RWPE2 (cell line): Measurements from ENCODE around the gene CDH4.

Experiments
- ATAC-seq: fragments of 200-7000 bp; cut with Tn5 transposase; 3 replicates; pipeline ENCODE4 v1.9.1; 2021; ENCODE audit warnings: low read depth
- DNase-seq: peaks from one replicate; pipeline ENCODE4 v3.0.0-alpha.2; 2020; ENCODE audit warnings: low spot score
- H3K27ac ChIP-seq: fragments of 450-650 bp; 2 replicates; pipeline ENCODE4 v1.5.1; 2017; ENCODE audit warnings: mild to moderate bottlenecking; ENCODE audit not compliant: poor library complexity, severe bottlenecking
- H3K27me3 ChIP-seq: fragments of 250-450 bp; sonication (Bioruptor Pico); 2 replicates; pipeline ENCODE4 v1.5.1; 2021; ENCODE audit warnings: mild to moderate bottlenecking, moderate library complexity; ENCODE audit not compliant: insufficient read depth, poor library complexity, severe bottlenecking
- H3K36me3 ChIP-seq: fragments of 250-450 bp; sonication (Bioruptor Pico); 2 replicates; pipeline ENCODE4 v1.5.1; 2020; ENCODE audit warnings: low read depth, mild to moderate bottlenecking, moderate library complexity
- H3K4me1 ChIP-seq: fragments of 250-450 bp; sonication (Bioruptor Pico); 2 replicates; pipeline ENCODE4 v1.5.1; 2021; ENCODE audit warnings: mild to moderate bottlenecking, moderate library complexity; ENCODE audit not compliant: insufficient read depth, poor library complexity, severe bottlenecking
- H3K4me3 ChIP-seq: fragments of 250-450 bp; sonication (Bioruptor Pico); 2 replicates; pipeline ENCODE4 v1.5.1; 2021; ENCODE audit warnings: mild to moderate bottlenecking, moderate library complexity; ENCODE audit not compliant: severe bottlenecking
- H3K9me3 ChIP-seq: fragments of 250-450 bp; sonication (Bioruptor Pico); 2 replicates; pipeline ENCODE4 v1.5.1; 2021; ENCODE audit warnings: mild to moderate bottlenecking, moderate library complexity; ENCODE audit not compliant: severe bottlenecking
- CTCF ChIP-seq: fragments of 450-650 bp; IDR thresholded peaks from one replicate; pipeline ENCODE4 v1.5.1; 2017; ENCODE audit warnings: mild to moderate bottlenecking, moderate library complexity; ENCODE audit not compliant: poor library complexity, severe bottlenecking

Gene CDH4

GRCh38 chr20:61587681-61588289 is 335.7 kb downstream of the CDH4 start:
- Histone ChIP-seq H3K4me3 (no peak overlapping the region), H3K27ac (peak overlapping the region; percentile 67), H3K27me3 (no peaks in the 10 kb centered on the region), H3K9me3 (peaks cover 4% of the 10 kb centered on the region), H3K4me1 (peaks cover 18% of the 10 kb centered on the region), H3K36me3 (no peaks in the 10 kb centered on the region)
- TF ChIP-seq CTCF, result no peak
- ATAC-seq (no peak), DNase-seq (no peak)

GRCh38 chr20:61588411-61589385 is 336.6 kb downstream of the CDH4 start:
- peaks cover 4% of the 10 kb centered on the region for H3K9me3 ChIP-seq
- H3K4me3 ChIP-seq, result no peak overlapping the region
- H3K36me3 ChIP-seq, result no peaks in the 10 kb centered on the region
- H3K27me3 ChIP-seq, result no peaks in the 10 kb centered on the region
- peak overlapping the region; percentile 67 for H3K27ac ChIP-seq
- TF ChIP-seq CTCF, result no peak
- peaks cover 18% of the 10 kb centered on the region for H3K4me1 ChIP-seq
- DNase-seq, result no peak
- peak; percentile 87 for ATAC-seq

GRCh38 chr20:61590236-61590635 is 338.2 kb downstream of the CDH4 start:
- peaks cover 18% of the 10 kb centered on the region for H3K4me1 ChIP-seq
- H3K4me3 ChIP-seq, result no peak overlapping the region
- ATAC-seq, result no peak
- H3K27ac ChIP-seq, result no peak overlapping the region
- DNase-seq, result no peak
- no peaks in the 10 kb centered on the region for H3K27me3 ChIP-seq
- no peak for TF ChIP-seq CTCF
- H3K9me3 ChIP-seq, result peaks cover 4% of the 10 kb centered on the region
- no peaks in the 10 kb centered on the region for H3K36me3 ChIP-seq

GRCh38 chr20:61593516-61593915 is 341.5 kb downstream of the CDH4 start:
- Histone ChIP-seq H3K36me3 (no peaks in the 10 kb centered on the region), H3K27me3 (no peaks in the 10 kb centered on the region), H3K4me1 (peaks cover 11% of the 10 kb centered on the region), H3K9me3 (peaks cover 10% of the 10 kb centered on the region), H3K4me3 (no peak overlapping the region), H3K27ac (no peak overlapping the region)
- ATAC-seq, result no peak
- TF ChIP-seq CTCF, result no peak
- no peak for DNase-seq
